HepG2 (cell line): ENCODE measurements around the gene SEMA4B. TPM values are rescaled to one million over a fixed set of nuclear protein-coding genes. Genes with fewer than 3 reads are reported as not detected.

Source experiments
- HNF4A ChIP-seq: sonication (generic); formaldehyde crosslinking; IDR thresholded peaks from 2 replicates; pipeline ENCODE4 v1.4.0; 2020; ENCODE audit warnings: missing genetic modification reagents
- NR2F1 ChIP-seq, 2 experiments: fragments of 450-650 bp in 1 of 2; formaldehyde crosslinking in 1 of 2; IDR thresholded peaks; 2 replicates each; pipeline versions ENCODE4 v1.5.0 to v1.6.1; 2016 to 2020; ENCODE audit warnings: mild to moderate bottlenecking in 1 of 2, missing compliant biosample characterization in 1 of 2, missing genetic modification reagents in 1 of 2, moderate library complexity in 1 of 2
- SMC3 ChIP-seq: IDR thresholded peaks from 2 replicates; pipeline ENCODE4 v1.6.1; 2011; ENCODE audit warnings: low read length, improper control_type of control experiment
- THAP8 ChIP-seq: sonication (generic); formaldehyde crosslinking; IDR thresholded peaks from 2 replicates; pipeline ENCODE4 v1.5.1; 2020; ENCODE audit warnings: missing genetic modification reagents, mild to moderate bottlenecking, borderline replicate concordance
- ZBTB40 ChIP-seq, 2 experiments: fragments of 450-650 bp in 1 of 2; sonication (generic) in 1 of 2; formaldehyde crosslinking in 1 of 2; IDR thresholded peaks; 2 replicates each; pipeline versions ENCODE4 v1.6.1 to v1.8.0; 2016 to 2022; ENCODE audit warnings: antibody characterized with exemption in 1 of 2, mild to moderate bottlenecking in 1 of 2, missing genetic modification reagents in 1 of 2
- ZBTB46 ChIP-seq: sonication (generic); formaldehyde crosslinking; IDR thresholded peaks from 2 replicates; pipeline ENCODE4 v1.4.0; 2020; ENCODE audit warnings: mild to moderate bottlenecking, missing genetic modification reagents, borderline replicate concordance
- ZNF253 ChIP-seq: sonication (generic); formaldehyde crosslinking; IDR thresholded peaks from 2 replicates; pipeline ENCODE4 v1.8.0; 2022; ENCODE audit warnings: mild to moderate bottlenecking, missing genetic modification reagents, borderline replicate concordance
- ZNF276 ChIP-seq: sonication (generic); formaldehyde crosslinking; IDR thresholded peaks from 2 replicates; pipeline ENCODE4 v1.4.0; 2020; ENCODE audit warnings: mild to moderate bottlenecking, low read depth, missing genetic modification reagents
- ZNF614 ChIP-seq: IDR thresholded peaks from 2 replicates; pipeline ENCODE4 v1.6.1; 2018; ENCODE audit warnings: missing biosample characterization, missing genetic modification reagents, inconsistent platforms, borderline replicate concordance
- polyA plus RNA-seq, 8 experiments: library from polyadenylated mRNA; depleted of rRNA in 3 of 8; stranded (reverse) in 7 of 8; unstranded in 1 of 8; fragments of >200 nt; fragmentation: Illumina TruSeq in 4 of 8; extraction: Trizol in 4 of 8; gene quantifications; 2 replicates each; pipeline versions ENCODE4 v1.2.1 to v1.2.3, GENCODE V29; 2011 to 2016; ENCODE audit warnings: low read depth in 4 of 8, missing spikeins in 1 of 8, mixed read lengths in 1 of 8; ENCODE audit not compliant: insufficient read depth in 1 of 8
- total RNA-seq, 5 experiments: library from RNA; depleted of rRNA; stranded (reverse); fragments of >200 nt; fragmentation: Illumina TruSeq; extraction: Trizol; gene quantifications; 2 replicates each; pipeline ENCODE4 v1.2.3, GENCODE V29; 2016; ENCODE audit warnings: low read depth in 1 of 5

SEMA4B gene
- total and polyA plus RNA-seq, 2 of the 13 experiments (the other 11 are each of a cell fraction or from before 2014, with no cell fraction given), result 2.1 to 17.0 TPM

- TF ChIP-seq ZBTB46 (CRISPR knock-in tag) (no peak), THAP8 (0 out of 2 replicates have a peak, but pooled peaks have one; percentile 33), ZNF614 (CRISPR knock-in tag) (peak; percentile 40; the same call in 1 of the 2 replicates), NR2F1 (CRISPR knock-in tag; IDR thresholded peaks at IDR 0.05) (no peak), ZNF253 (CRISPR knock-in tag) (no peak), HNF4A (CRISPR knock-in tag) (no peak), SMC3 (no peak), ZNF276 (no peak), ZBTB40 (IDR thresholded peaks at IDR 0.05) (no peak), ZBTB40 (CRISPR knock-in tag; IDR thresholded peaks at IDR 0.05) (no peak; the same call in 1 of the 2 replicates)
Measured at GRCh38 chr15:90184786-90185704, 16.1 kb upstream of the SEMA4B start (continued).
